CD14-positive monocyte (primary cell): ENCODE results near the gene TRPM4. TPM values are rescaled to one million over a fixed set of nuclear protein-coding genes. Genes with fewer than 3 reads are reported as not detected.
"Not testable (repeated sequence)": the region's sequence is repeated elsewhere in the genome, so short reads cannot be mapped to it uniquely, and the experiment has no call there.

Experiments
- DNase-seq, 3 donors: peaks; one replicate each; pipeline ENCODE4 v3.0.0-alpha.2; 2011 to 2022
- H2AFZ ChIP-seq: 2 replicates; pipeline ENCODE4 v1.6.0; 2012; ENCODE audit warnings: mild to moderate bottlenecking, low read depth, low read length, inconsistent platforms; ENCODE audit not compliant: insufficient read depth, poor library complexity, severe bottlenecking
- H3K27ac ChIP-seq, 2 donors: 1 replicate in 1 of 2; 2 replicates in 1 of 2; pipeline ENCODE4 v1.5.1; 2012 to 2013; ENCODE audit warnings: low read length in 2 of 2, control low read depth in 1 of 2, inconsistent platforms in 1 of 2, low read depth in 1 of 2, mild to moderate bottlenecking in 1 of 2
- H3K27me3 ChIP-seq, 2 donors: one replicate each; pipeline versions ENCODE4 v1.6.0 to v1.6.1; 2011 to 2013; ENCODE audit warnings: low read length in 2 of 2; ENCODE audit not compliant: control insufficient read depth in 2 of 2, insufficient read depth in 2 of 2
- H3K36me3 ChIP-seq, 2 donors: replicated peaks in 1 of 2; 1 replicate in 1 of 2; 2 replicates in 1 of 2; pipeline versions ENCODE4 v1.5.1 to v1.6.1; 2012 to 2013; ENCODE audit warnings: low read length in 2 of 2, control low read depth in 1 of 2, inconsistent platforms in 1 of 2, mild to moderate bottlenecking in 1 of 2; ENCODE audit not compliant: insufficient read depth in 2 of 2, control insufficient read depth in 1 of 2
- H3K4me1 ChIP-seq, 2 donors: 1 replicate in 1 of 2; 2 replicates in 1 of 2; pipeline versions ENCODE4 v1.5.1 to v1.6.1; 2012 to 2013; ENCODE audit warnings: low read length in 2 of 2, control low read depth in 1 of 2, inconsistent platforms in 1 of 2, mild to moderate bottlenecking in 1 of 2, moderate library complexity in 1 of 2; ENCODE audit not compliant: insufficient read depth in 2 of 2, control insufficient read depth in 1 of 2
- H3K4me2 ChIP-seq: replicated peaks from 2 replicates; pipeline ENCODE3; 2012; ENCODE audit warnings: low read length, moderate library complexity, mild to moderate bottlenecking; ENCODE audit not compliant: poor library complexity, severe bottlenecking; ENCODE audit errors: extremely low read depth
- H3K4me3 ChIP-seq, 3 experiments: fragments of 200-600 bp in 1 of 3; sonication (generic) in 1 of 3; replicated peaks in 1 of 3; 1 replicate in 2 of 3; 2 replicates in 1 of 3; pipeline ENCODE4 v1.5.1; 2011 to 2013; ENCODE audit warnings: low read length in 3 of 3, mild to moderate bottlenecking in 3 of 3, control low read depth in 2 of 3, low read depth in 2 of 3, inconsistent platforms in 1 of 3, moderate library complexity in 1 of 3
- H3K79me2 ChIP-seq: 2 replicates; pipeline ENCODE4 v1.6.0; 2012; ENCODE audit warnings: mild to moderate bottlenecking, control low read depth, inconsistent platforms, low read length, moderate library complexity; ENCODE audit not compliant: insufficient read depth
- H3K9ac ChIP-seq: 2 replicates; pipeline ENCODE4 v1.6.0; 2017; ENCODE audit warnings: low read length, mild to moderate bottlenecking; ENCODE audit not compliant: insufficient read depth, poor library complexity, severe bottlenecking
- H3K9me3 ChIP-seq, 2 donors: replicated peaks in 1 of 2; 1 replicate in 1 of 2; 2 replicates in 1 of 2; pipeline versions ENCODE4 v1.5.1 to v1.6.1; 2012 to 2013; ENCODE audit warnings: low read length in 2 of 2, control low read depth in 1 of 2; ENCODE audit not compliant: control insufficient read depth in 1 of 2, insufficient read depth in 1 of 2
- H4K20me1 ChIP-seq: 2 replicates; pipeline ENCODE4 v1.6.0; 2012; ENCODE audit warnings: mild to moderate bottlenecking, low read length, control low read depth, moderate library complexity; ENCODE audit not compliant: insufficient read depth
- H3K27ac Mint-ChIP-seq, 7 donors: one replicate each; pipeline ENCODE4 v1.8.0; 2020; ENCODE audit warnings: mild to moderate bottlenecking in 7 of 7, mixed read lengths in 7 of 7, moderate library complexity in 6 of 7, inconsistent platforms in 2 of 7
- H3K27me3 Mint-ChIP-seq, 3 donors: one replicate each; pipeline ENCODE4 v1.8.0; 2021 to 2022; ENCODE audit warnings: low read depth in 3 of 3, mild to moderate bottlenecking in 3 of 3, mixed read lengths in 3 of 3, moderate library complexity in 3 of 3, inconsistent platforms in 1 of 3
- H3K36me3 Mint-ChIP-seq, 2 donors: one replicate each; pipeline ENCODE4 v1.8.0; 2020; ENCODE audit warnings: mixed read lengths in 2 of 2, inconsistent platforms in 1 of 2, mild to moderate bottlenecking in 1 of 2
- H3K4me1 Mint-ChIP-seq: one replicate; pipeline ENCODE4 v1.8.0; 2020; ENCODE audit warnings: mild to moderate bottlenecking, mixed read lengths
- H3K4me3 Mint-ChIP-seq, 2 donors: one replicate each; pipeline ENCODE4 v1.8.0; 2020; ENCODE audit warnings: mild to moderate bottlenecking in 2 of 2, mixed read lengths in 2 of 2, moderate library complexity in 1 of 2
- H3K9me3 Mint-ChIP-seq, 7 donors: one replicate each; pipeline ENCODE4 v1.8.0; 2020 to 2022; ENCODE audit warnings: mixed read lengths in 7 of 7, mild to moderate bottlenecking in 6 of 7, moderate library complexity in 6 of 7, inconsistent platforms in 2 of 7
- CTCF ChIP-seq: fragments of 200-600 bp; IDR thresholded peaks from one replicate; pipeline ENCODE4 v1.8.0; 2022; ENCODE audit warnings: antibody characterized with exemption, mild to moderate bottlenecking
- WGBS: methylation state at CpG from one replicate; pipeline ENCODE4 v1.1.5; 2013; ENCODE audit warnings: missing lambda C conversion rate; ENCODE audit not compliant: insufficient coverage; 5-methylcytosine and 5-hydroxymethylcytosine counted together
- intact Hi-C, 2 donors: fragments of 100-400 bp; cut with micrococcal nuclease; formaldehyde crosslinking; loops; one replicate each; pipeline versions ENCODE4 v1.15.0 to v1.15.1; 2023
- polyA plus RNA-seq, 3 donors: library from polyadenylated mRNA; depleted of rRNA in 1 of 3; unstranded in 2 of 3; stranded (reverse) in 1 of 3; fragments of 300-500 nt in 2 of 3; fragments of >200 nt in 1 of 3; fragmentation: Illumina TruSeq in 2 of 3; gene quantifications; 1 replicate in 2 of 3; 2 replicates in 1 of 3; pipeline ENCODE4 v1.2.3, GENCODE V29; 2012 to 2021

The TRPM4 gene
- polyA plus RNA-seq, 3 donors, result 6.0 to 6.9 (median 6.6) TPM

- no peak overlapping the region for H3K4me2 ChIP-seq
- Mint-ChIP-seq H3K27me3 (peaks cover 0 to 2% (median 0%) of the 10 kb centered on the region in 3 donors), H3K27ac (no peak overlapping the region), H3K9me3 (no peaks in the 10 kb centered on the region), H3K4me1 (peaks cover 5% of the 10 kb centered on the region), H3K36me3 (no peaks in the 10 kb centered on the region), H3K4me3 (no peak overlapping the region)
- H3K27ac ChIP-seq, result no peak overlapping the region
- H3K4me1 ChIP-seq, result peaks cover 3 to 9% of the 10 kb centered on the region in 2 donors
- H3K4me3 ChIP-seq, result no peak overlapping the region
- H4K20me1 ChIP-seq, result no peaks in the 10 kb centered on the region
- no peaks in the 10 kb centered on the region for H3K79me2 ChIP-seq
- intact Hi-C loops, result no loop called here
- TF ChIP-seq CTCF, result no peak
- no peak for DNase-seq
- 100% methylated on average over 1 of the region's 2 CpGs for WGBS
- no peak overlapping the region for H3K9ac ChIP-seq
- H3K9me3 ChIP-seq, result no peaks in the 10 kb centered on the region
- no peak overlapping the region for H2AFZ ChIP-seq
- H3K27me3 ChIP-seq, result no peaks in the 10 kb centered on the region
- no peaks in the 10 kb centered on the region for H3K36me3 ChIP-seq
Measured at GRCh38 chr19:49173198-49173597, 15.6 kb downstream of the TRPM4 start.

- H3K4me3 Mint-ChIP-seq, result no peak overlapping the region
Measured at GRCh38 chr19:49180659-49181058, 23.1 kb downstream of the TRPM4 start.

GRCh38 chr19:49182010-49182847 lies 24.6 kb downstream of the TRPM4 start:
- H3K36me3 ChIP-seq, H4K20me1 ChIP-seq, DNase-seq, H3K36me3 Mint-ChIP-seq, intact Hi-C loops, H3K4me1 ChIP-seq, H3K4me3 ChIP-seq, H3K27me3 Mint-ChIP-seq, H2AFZ ChIP-seq, H3K4me2 ChIP-seq, H3K79me2 ChIP-seq, H3K9ac ChIP-seq, H3K27me3 ChIP-seq, H3K27ac ChIP-seq, H3K4me1 Mint-ChIP-seq: not testable (repeated sequence)
- WGBS, result 97% methylated on average over 20 of the region's 20 CpGs
- Mint-ChIP-seq H3K9me3 (peaks cover 8 to 19% (median 16%) of the 10 kb centered on the region in 7 donors), H3K4me3 (peak overlapping the region; percentile 3 to 37), H3K27ac (peak overlapping the region in 2 of 7 donors; percentile 10 to 17)
- peaks cover 0 to 15% of the 10 kb centered on the region in 2 donors for H3K9me3 ChIP-seq

More at GRCh38 chr19:49180659-49181058, 23.1 kb downstream of the TRPM4 start:
- Histone ChIP-seq H4K20me1 (no peaks in the 10 kb centered on the region), H3K9ac (no peak overlapping the region), H3K4me1 (peaks cover 3 to 9% of the 10 kb centered on the region in 2 donors), H3K27me3 (no peaks in the 10 kb centered on the region), H3K9me3 (peaks cover 0 to 15% of the 10 kb centered on the region in 2 donors), H3K79me2 (no peaks in the 10 kb centered on the region), H3K27ac (no peak overlapping the region), H2AFZ (no peak overlapping the region), H3K36me3 (no peaks in the 10 kb centered on the region), H3K4me2 (no peak overlapping the region), H3K4me3 (no peak overlapping the region)
- no peaks in the 10 kb centered on the region for H3K36me3 Mint-ChIP-seq
- intact Hi-C loops, result no loop called here
- peaks cover 4 to 9% (median 6%) of the 10 kb centered on the region in 3 donors for H3K27me3 Mint-ChIP-seq
- peaks cover 8 to 19% (median 16%) of the 10 kb centered on the region in 7 donors for H3K9me3 Mint-ChIP-seq
- no peak overlapping the region for H3K27ac Mint-ChIP-seq
- no peak for DNase-seq
- peaks cover 5% of the 10 kb centered on the region for H3K4me1 Mint-ChIP-seq
- 91% methylated on average over 4 of the region's 4 CpGs for WGBS
- no peak for TF ChIP-seq CTCF
